ENCODE measurements around the gene NCAPG2. TPM values are rescaled to one million over a fixed set of nuclear protein-coding genes. Genes with fewer than 3 reads are reported as not detected.

The NCAPG2 gene
- total RNA-seq, 1 donor from 2014 or later, result 3.2 TPM

- FAIRE-seq, result no peak
- TF ChIP-seq CTCF (IDR thresholded peaks at IDR 0.05; ENCODE audit: insufficient read depth, low read length, severe bottlenecking), result no peak
- no peak for DNase-seq (ENCODE audit: low read depth)
- Histone ChIP-seq H3K4me3 (ENCODE audit: low read depth, low read length) (no peak overlapping the region), H3K27me3 (ENCODE audit: control insufficient read depth, insufficient read depth, low read length) (no peaks in the 10 kb centered on the region), H3K36me3 (ENCODE audit: control insufficient read depth, insufficient read depth, low read length) (peaks cover 8% of the 10 kb centered on the region)
Observed at GRCh38 chr7:158728911-158729645, 24.5 kb upstream of the NCAPG2 start.

GRCh38 chr7:158727690-158728089, 23.1 kb upstream of the NCAPG2 start:
- no peak for DNase-seq (ENCODE audit: low read depth)
- no peak overlapping the region for H3K4me3 ChIP-seq (ENCODE audit: low read depth, low read length)
- TF ChIP-seq CTCF (IDR thresholded peaks at IDR 0.05; ENCODE audit: insufficient read depth, low read length, severe bottlenecking), result no peak
- FAIRE-seq, result no peak
- no peaks in the 10 kb centered on the region for H3K27me3 ChIP-seq (ENCODE audit: control insufficient read depth, insufficient read depth, low read length)
- peaks cover 3% of the 10 kb centered on the region for H3K36me3 ChIP-seq (ENCODE audit: control insufficient read depth, insufficient read depth, low read length)

- no peak for TF ChIP-seq CTCF (IDR thresholded peaks at IDR 0.05; ENCODE audit: insufficient read depth, low read length, severe bottlenecking)
- Histone ChIP-seq H3K4me3 (ENCODE audit: low read depth, low read length) (no peak overlapping the region), H3K27me3 (ENCODE audit: control insufficient read depth, insufficient read depth, low read length) (no peaks in the 10 kb centered on the region), H3K36me3 (ENCODE audit: control insufficient read depth, insufficient read depth, low read length) (peaks cover 3% of the 10 kb centered on the region)
- DNase-seq (ENCODE audit: low read depth), result no peak
- no peak for FAIRE-seq
Observed at GRCh38 chr7:158726277-158726807, 21.7 kb upstream of the NCAPG2 start.

- H3K36me3 ChIP-seq (ENCODE audit: control insufficient read depth, insufficient read depth, low read length), result peaks cover under 1% of the 10 kb centered on the region
- DNase-seq (ENCODE audit: low read depth) (no peak), FAIRE-seq (no peak)
- no peaks in the 10 kb centered on the region for H3K27me3 ChIP-seq (ENCODE audit: control insufficient read depth, insufficient read depth, low read length)
- no peak for TF ChIP-seq CTCF (IDR thresholded peaks at IDR 0.05; ENCODE audit: insufficient read depth, low read length, severe bottlenecking)
- no peak overlapping the region for H3K4me3 ChIP-seq (ENCODE audit: low read depth, low read length)
Observed at GRCh38 chr7:158725506-158725800, 20.8 kb upstream of the NCAPG2 start.

GRCh38 chr7:158724658-158725505, 20.3 kb upstream of the NCAPG2 start:
- DNase-seq (ENCODE audit: low read depth) (no peak), FAIRE-seq (peak; percentile 32)
- no peak overlapping the region for H3K4me3 ChIP-seq (ENCODE audit: low read depth, low read length)
- TF ChIP-seq CTCF (IDR thresholded peaks at IDR 0.05; ENCODE audit: insufficient read depth, low read length, severe bottlenecking), result no peak
- no peaks in the 10 kb centered on the region for H3K27me3 ChIP-seq (ENCODE audit: control insufficient read depth, insufficient read depth, low read length)
- no peaks in the 10 kb centered on the region for H3K36me3 ChIP-seq (ENCODE audit: control insufficient read depth, insufficient read depth, low read length)

All from bronchial epithelial cell (primary cell).